CD14-positive monocyte (primary cell): ENCODE data around the gene PPP2CA. TPM values are rescaled to one million over a fixed set of nuclear protein-coding genes. Genes with fewer than 3 reads are reported as not detected.
"Not testable (repeated sequence)": the region's sequence is repeated elsewhere in the genome, so short reads cannot be mapped to it uniquely, and the experiment has no call there.

Experiments used
- DNase-seq, 3 donors: peaks; one replicate each; pipeline ENCODE4 v3.0.0-alpha.2; 2011 to 2022
- H2AFZ ChIP-seq: 2 replicates; pipeline ENCODE4 v1.6.0; 2012; ENCODE audit warnings: mild to moderate bottlenecking, low read depth, low read length, inconsistent platforms; ENCODE audit not compliant: insufficient read depth, poor library complexity, severe bottlenecking
- H3K27ac ChIP-seq, 2 donors: 1 replicate in 1 of 2; 2 replicates in 1 of 2; pipeline ENCODE4 v1.5.1; 2012 to 2013; ENCODE audit warnings: low read length in 2 of 2, control low read depth in 1 of 2, inconsistent platforms in 1 of 2, low read depth in 1 of 2, mild to moderate bottlenecking in 1 of 2
- H3K27me3 ChIP-seq, 2 donors: one replicate each; pipeline versions ENCODE4 v1.6.0 to v1.6.1; 2011 to 2013; ENCODE audit warnings: low read length in 2 of 2; ENCODE audit not compliant: control insufficient read depth in 2 of 2, insufficient read depth in 2 of 2
- H3K36me3 ChIP-seq, 2 donors: replicated peaks in 1 of 2; 1 replicate in 1 of 2; 2 replicates in 1 of 2; pipeline versions ENCODE4 v1.5.1 to v1.6.1; 2012 to 2013; ENCODE audit warnings: low read length in 2 of 2, control low read depth in 1 of 2, inconsistent platforms in 1 of 2, mild to moderate bottlenecking in 1 of 2; ENCODE audit not compliant: insufficient read depth in 2 of 2, control insufficient read depth in 1 of 2
- H3K4me1 ChIP-seq, 2 donors: 1 replicate in 1 of 2; 2 replicates in 1 of 2; pipeline versions ENCODE4 v1.5.1 to v1.6.1; 2012 to 2013; ENCODE audit warnings: low read length in 2 of 2, control low read depth in 1 of 2, inconsistent platforms in 1 of 2, mild to moderate bottlenecking in 1 of 2, moderate library complexity in 1 of 2; ENCODE audit not compliant: insufficient read depth in 2 of 2, control insufficient read depth in 1 of 2
- H3K4me2 ChIP-seq: replicated peaks from 2 replicates; pipeline ENCODE3; 2012; ENCODE audit warnings: low read length, moderate library complexity, mild to moderate bottlenecking; ENCODE audit not compliant: poor library complexity, severe bottlenecking; ENCODE audit errors: extremely low read depth
- H3K4me3 ChIP-seq, 3 experiments: fragments of 200-600 bp in 1 of 3; sonication (generic) in 1 of 3; replicated peaks in 1 of 3; 1 replicate in 2 of 3; 2 replicates in 1 of 3; pipeline ENCODE4 v1.5.1; 2011 to 2013; ENCODE audit warnings: low read length in 3 of 3, mild to moderate bottlenecking in 3 of 3, control low read depth in 2 of 3, low read depth in 2 of 3, inconsistent platforms in 1 of 3, moderate library complexity in 1 of 3
- H3K79me2 ChIP-seq: 2 replicates; pipeline ENCODE4 v1.6.0; 2012; ENCODE audit warnings: mild to moderate bottlenecking, control low read depth, inconsistent platforms, low read length, moderate library complexity; ENCODE audit not compliant: insufficient read depth
- H3K9ac ChIP-seq: 2 replicates; pipeline ENCODE4 v1.6.0; 2017; ENCODE audit warnings: low read length, mild to moderate bottlenecking; ENCODE audit not compliant: insufficient read depth, poor library complexity, severe bottlenecking
- H3K9me3 ChIP-seq, 2 donors: replicated peaks in 1 of 2; 1 replicate in 1 of 2; 2 replicates in 1 of 2; pipeline versions ENCODE4 v1.5.1 to v1.6.1; 2012 to 2013; ENCODE audit warnings: low read length in 2 of 2, control low read depth in 1 of 2; ENCODE audit not compliant: control insufficient read depth in 1 of 2, insufficient read depth in 1 of 2
- H4K20me1 ChIP-seq: 2 replicates; pipeline ENCODE4 v1.6.0; 2012; ENCODE audit warnings: mild to moderate bottlenecking, low read length, control low read depth, moderate library complexity; ENCODE audit not compliant: insufficient read depth
- H3K27ac Mint-ChIP-seq, 7 donors: one replicate each; pipeline ENCODE4 v1.8.0; 2020; ENCODE audit warnings: mild to moderate bottlenecking in 7 of 7, mixed read lengths in 7 of 7, moderate library complexity in 6 of 7, inconsistent platforms in 2 of 7
- H3K27me3 Mint-ChIP-seq, 3 donors: one replicate each; pipeline ENCODE4 v1.8.0; 2021 to 2022; ENCODE audit warnings: low read depth in 3 of 3, mild to moderate bottlenecking in 3 of 3, mixed read lengths in 3 of 3, moderate library complexity in 3 of 3, inconsistent platforms in 1 of 3
- H3K36me3 Mint-ChIP-seq, 2 donors: one replicate each; pipeline ENCODE4 v1.8.0; 2020; ENCODE audit warnings: mixed read lengths in 2 of 2, inconsistent platforms in 1 of 2, mild to moderate bottlenecking in 1 of 2
- H3K4me1 Mint-ChIP-seq: one replicate; pipeline ENCODE4 v1.8.0; 2020; ENCODE audit warnings: mild to moderate bottlenecking, mixed read lengths
- H3K4me3 Mint-ChIP-seq, 2 donors: one replicate each; pipeline ENCODE4 v1.8.0; 2020; ENCODE audit warnings: mild to moderate bottlenecking in 2 of 2, mixed read lengths in 2 of 2, moderate library complexity in 1 of 2
- H3K9me3 Mint-ChIP-seq, 7 donors: one replicate each; pipeline ENCODE4 v1.8.0; 2020 to 2022; ENCODE audit warnings: mixed read lengths in 7 of 7, mild to moderate bottlenecking in 6 of 7, moderate library complexity in 6 of 7, inconsistent platforms in 2 of 7
- WGBS: methylation state at CpG from one replicate; pipeline ENCODE4 v1.1.5; 2013; ENCODE audit warnings: missing lambda C conversion rate; ENCODE audit not compliant: insufficient coverage; 5-methylcytosine and 5-hydroxymethylcytosine counted together
- intact Hi-C, 2 donors: fragments of 100-400 bp; cut with micrococcal nuclease; formaldehyde crosslinking; loops; one replicate each; pipeline versions ENCODE4 v1.15.0 to v1.15.1; 2023
- polyA plus RNA-seq, 3 donors: library from polyadenylated mRNA; depleted of rRNA in 1 of 3; unstranded in 2 of 3; stranded (reverse) in 1 of 3; fragments of 300-500 nt in 2 of 3; fragments of >200 nt in 1 of 3; fragmentation: Illumina TruSeq in 2 of 3; gene quantifications; 1 replicate in 2 of 3; 2 replicates in 1 of 3; pipeline ENCODE4 v1.2.3, GENCODE V29; 2012 to 2021
- TF ChIP-seq, protein P1 (sequence below): fragments of 200-600 bp; IDR thresholded peaks from one replicate; pipeline ENCODE4 v1.8.0; 2022; ENCODE audit warnings: antibody characterized with exemption, mild to moderate bottlenecking

The PPP2CA gene
- polyA plus RNA-seq, 3 donors, result 82.5 to 245 (median 225) TPM

DNA sequence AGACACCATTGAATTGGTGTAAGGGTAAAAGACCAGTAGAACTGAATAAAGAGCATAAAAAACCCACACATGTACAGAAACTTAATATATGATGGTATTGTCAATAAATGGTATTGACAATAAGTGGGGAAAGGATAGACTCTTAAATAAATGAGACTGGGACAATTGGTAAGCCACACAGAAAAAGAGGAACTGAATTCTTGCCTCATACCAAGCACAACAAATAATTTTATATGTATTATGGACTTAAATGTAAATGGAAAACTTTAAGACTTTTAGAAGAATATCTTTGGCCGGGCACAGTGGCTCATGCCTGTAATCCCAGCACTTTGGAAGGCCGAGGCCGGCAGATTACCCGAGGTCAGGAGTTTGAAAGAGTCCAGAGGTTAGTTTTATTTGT lies 37.9 kb upstream of the PPP2CA start:
- H3K36me3 Mint-ChIP-seq, result no peaks in the 10 kb centered on the region
- H3K27me3 ChIP-seq, result peaks cover 2 to 4% of the 10 kb centered on the region in 2 donors
- H3K9ac ChIP-seq, result no peak overlapping the region
- TF ChIP-seq, protein P1, sequence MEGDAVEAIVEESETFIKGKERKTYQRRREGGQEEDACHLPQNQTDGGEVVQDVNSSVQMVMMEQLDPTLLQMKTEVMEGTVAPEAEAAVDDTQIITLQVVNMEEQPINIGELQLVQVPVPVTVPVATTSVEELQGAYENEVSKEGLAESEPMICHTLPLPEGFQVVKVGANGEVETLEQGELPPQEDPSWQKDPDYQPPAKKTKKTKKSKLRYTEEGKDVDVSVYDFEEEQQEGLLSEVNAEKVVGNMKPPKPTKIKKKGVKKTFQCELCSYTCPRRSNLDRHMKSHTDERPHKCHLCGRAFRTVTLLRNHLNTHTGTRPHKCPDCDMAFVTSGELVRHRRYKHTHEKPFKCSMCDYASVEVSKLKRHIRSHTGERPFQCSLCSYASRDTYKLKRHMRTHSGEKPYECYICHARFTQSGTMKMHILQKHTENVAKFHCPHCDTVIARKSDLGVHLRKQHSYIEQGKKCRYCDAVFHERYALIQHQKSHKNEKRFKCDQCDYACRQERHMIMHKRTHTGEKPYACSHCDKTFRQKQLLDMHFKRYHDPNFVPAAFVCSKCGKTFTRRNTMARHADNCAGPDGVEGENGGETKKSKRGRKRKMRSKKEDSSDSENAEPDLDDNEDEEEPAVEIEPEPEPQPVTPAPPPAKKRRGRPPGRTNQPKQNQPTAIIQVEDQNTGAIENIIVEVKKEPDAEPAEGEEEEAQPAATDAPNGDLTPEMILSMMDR, result no peak
- 100% methylated on average over 3 of the region's 4 CpGs for WGBS
- peaks cover 23 to 48% (median 42%) of the 10 kb centered on the region in 7 donors for H3K9me3 Mint-ChIP-seq
- intact Hi-C loops, result no loop called here
- no peaks in the 10 kb centered on the region for H3K4me1 ChIP-seq
- peaks cover 32 to 33% of the 10 kb centered on the region in 2 donors for H3K9me3 ChIP-seq
- H2AFZ ChIP-seq, result no peak overlapping the region
- H3K4me1 Mint-ChIP-seq, result no peaks in the 10 kb centered on the region
- no peaks in the 10 kb centered on the region for H3K36me3 ChIP-seq
- no peak for DNase-seq
- no peak overlapping the region for H3K27ac Mint-ChIP-seq
- no peak overlapping the region for H3K4me3 ChIP-seq
- H3K27ac ChIP-seq, result no peak overlapping the region
- H3K4me3 Mint-ChIP-seq, result no peak overlapping the region
- H3K27me3 Mint-ChIP-seq, result peaks cover 8 to 11% (median 9%) of the 10 kb centered on the region in 3 donors
- H3K79me2 ChIP-seq, result no peaks in the 10 kb centered on the region
- H4K20me1 ChIP-seq, result no peaks in the 10 kb centered on the region
- H3K4me2 ChIP-seq, result no peak overlapping the region

DNA sequence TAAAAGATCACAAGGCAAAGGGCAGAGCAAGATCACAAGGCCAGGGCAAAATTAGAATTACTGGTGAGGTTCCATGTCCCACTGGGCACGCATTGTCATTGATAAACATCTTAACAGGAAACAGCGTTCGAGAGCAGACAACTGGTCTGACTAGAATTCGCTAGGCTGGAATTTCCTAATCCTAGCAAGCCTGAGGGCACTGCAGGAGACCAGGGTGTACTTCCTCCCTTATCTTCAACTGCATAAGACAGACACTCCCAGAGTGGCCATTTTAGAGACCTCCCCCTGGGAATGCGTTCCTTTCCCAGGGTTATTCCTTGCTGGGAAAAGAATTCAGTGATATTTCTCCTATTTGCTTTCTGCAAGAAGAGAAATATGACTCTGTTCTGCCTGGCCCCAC lies 36.8 kb upstream of the PPP2CA start:
- H3K9me3 ChIP-seq, result peaks cover 32 to 33% of the 10 kb centered on the region in 2 donors
- Mint-ChIP-seq H3K27ac (peak overlapping the region in 1 of 7 donors; percentile 50), H3K9me3 (peaks cover 23 to 48% (median 42%) of the 10 kb centered on the region in 7 donors)
- H3K27me3 ChIP-seq, H3K27ac ChIP-seq, H3K9ac ChIP-seq, H2AFZ ChIP-seq, DNase-seq, H3K36me3 ChIP-seq, H3K79me2 ChIP-seq, H3K4me1 ChIP-seq, H3K27me3 Mint-ChIP-seq, intact Hi-C loops, H3K4me2 ChIP-seq, H3K4me3 Mint-ChIP-seq, H4K20me1 ChIP-seq, H3K4me3 ChIP-seq, H3K36me3 Mint-ChIP-seq, H3K4me1 Mint-ChIP-seq: not testable (repeated sequence)
- 80% methylated on average over 4 of the region's 5 CpGs for WGBS
